ENCODE data around the gene CCSER1.

The CCSER1 gene

DNA sequence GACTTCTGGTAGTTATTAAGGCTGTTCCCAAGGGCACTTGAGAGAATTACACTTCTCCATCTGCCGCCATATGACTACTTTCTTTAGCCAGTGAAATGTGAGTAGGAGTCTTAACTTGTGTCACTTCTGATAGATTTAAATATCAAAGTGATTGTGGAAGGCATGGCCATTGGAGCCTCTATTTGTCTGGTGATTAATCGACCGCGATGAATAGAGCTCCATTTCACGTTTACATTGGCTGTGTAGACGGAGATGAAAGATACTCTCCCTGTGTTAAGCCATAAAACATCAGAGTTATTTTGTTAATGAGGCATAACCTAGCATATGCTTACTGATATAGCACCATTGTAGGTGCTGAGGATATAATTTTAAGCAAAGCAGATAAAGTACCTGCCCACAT is 852.4 kb downstream of the CCSER1 start:
- no peak overlapping the region for H3K4me3 ChIP-seq (ENCODE audit: low read length)
- TF ChIP-seq, protein P1, sequence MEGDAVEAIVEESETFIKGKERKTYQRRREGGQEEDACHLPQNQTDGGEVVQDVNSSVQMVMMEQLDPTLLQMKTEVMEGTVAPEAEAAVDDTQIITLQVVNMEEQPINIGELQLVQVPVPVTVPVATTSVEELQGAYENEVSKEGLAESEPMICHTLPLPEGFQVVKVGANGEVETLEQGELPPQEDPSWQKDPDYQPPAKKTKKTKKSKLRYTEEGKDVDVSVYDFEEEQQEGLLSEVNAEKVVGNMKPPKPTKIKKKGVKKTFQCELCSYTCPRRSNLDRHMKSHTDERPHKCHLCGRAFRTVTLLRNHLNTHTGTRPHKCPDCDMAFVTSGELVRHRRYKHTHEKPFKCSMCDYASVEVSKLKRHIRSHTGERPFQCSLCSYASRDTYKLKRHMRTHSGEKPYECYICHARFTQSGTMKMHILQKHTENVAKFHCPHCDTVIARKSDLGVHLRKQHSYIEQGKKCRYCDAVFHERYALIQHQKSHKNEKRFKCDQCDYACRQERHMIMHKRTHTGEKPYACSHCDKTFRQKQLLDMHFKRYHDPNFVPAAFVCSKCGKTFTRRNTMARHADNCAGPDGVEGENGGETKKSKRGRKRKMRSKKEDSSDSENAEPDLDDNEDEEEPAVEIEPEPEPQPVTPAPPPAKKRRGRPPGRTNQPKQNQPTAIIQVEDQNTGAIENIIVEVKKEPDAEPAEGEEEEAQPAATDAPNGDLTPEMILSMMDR (conservative IDR thresholded peaks at IDR 0.05; ENCODE audit: low read depth, low read length), result no peak
- no peak for DNase-seq (ENCODE audit: low read depth)

DNA sequence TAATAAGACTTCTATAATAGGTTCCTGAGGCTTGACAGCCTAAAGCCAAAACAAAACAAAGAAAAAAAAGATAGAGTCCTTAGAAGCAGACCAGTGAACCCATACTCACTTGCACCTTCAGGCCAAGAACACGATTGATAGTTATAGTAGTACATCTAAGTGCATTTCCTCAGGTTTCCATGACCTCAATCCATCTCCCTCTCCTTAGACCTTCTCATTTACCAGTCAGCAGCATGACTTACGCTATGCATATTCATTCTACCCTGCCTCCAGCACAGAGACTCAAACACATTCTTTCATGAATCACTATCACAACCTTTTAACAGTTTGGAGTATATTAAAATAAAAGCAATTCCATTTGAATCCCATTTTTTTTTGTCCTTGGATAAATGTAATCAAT is 855.6 kb downstream of the CCSER1 start:
- no peak overlapping the region for H3K4me3 ChIP-seq (ENCODE audit: low read length)
- DNase-seq (ENCODE audit: low read depth), result no peak
- TF ChIP-seq, protein P1 (conservative IDR thresholded peaks at IDR 0.05; ENCODE audit: low read depth, low read length), result no peak

DNA sequence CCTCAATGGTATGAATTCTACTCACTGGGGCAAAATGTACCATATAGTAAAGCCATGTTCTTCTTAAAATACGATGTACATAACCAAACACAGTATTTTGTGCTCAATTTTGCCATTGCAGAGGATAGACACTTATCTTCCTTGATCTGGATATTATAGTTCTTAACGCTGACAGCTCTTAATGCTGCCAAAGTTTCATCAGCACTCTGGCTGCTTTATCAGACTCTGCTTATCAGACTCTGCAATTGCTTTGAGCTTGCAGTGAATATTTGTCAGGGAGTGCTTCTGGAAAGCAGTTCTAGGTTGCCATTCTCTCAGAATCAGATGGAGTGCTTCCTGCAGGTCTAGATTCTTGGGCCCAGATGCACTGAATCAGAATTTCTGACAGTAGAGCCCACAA is 863.1 kb downstream of the CCSER1 start:
- DNase-seq (ENCODE audit: low read depth), result no peak
- H3K4me3 ChIP-seq (ENCODE audit: low read length), result no peak overlapping the region
- TF ChIP-seq, protein P1 (conservative IDR thresholded peaks at IDR 0.05; ENCODE audit: low read depth, low read length), result no peak

DNA sequence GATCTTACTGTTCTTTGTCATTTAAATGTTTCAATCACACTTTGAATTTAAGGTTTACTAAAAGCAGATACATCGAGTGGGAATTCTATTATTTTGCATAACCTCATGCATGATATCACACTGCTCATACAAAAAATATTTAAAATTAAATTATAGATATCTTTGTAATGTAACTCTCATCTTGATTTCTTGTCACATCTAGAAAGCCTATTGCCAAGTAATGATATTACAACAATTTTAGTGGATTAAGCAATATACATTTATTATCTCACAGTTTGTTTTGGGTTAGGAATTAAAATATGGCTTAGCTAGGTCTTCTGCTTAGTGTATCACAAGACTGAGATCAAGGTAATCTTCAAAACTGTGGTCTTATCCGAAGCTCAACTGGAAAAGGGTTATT is 865.0 kb downstream of the CCSER1 start:
- TF ChIP-seq, protein P1 (conservative IDR thresholded peaks at IDR 0.05; ENCODE audit: low read depth, low read length), result no peak
- H3K4me3 ChIP-seq (ENCODE audit: low read length), result no peak overlapping the region
- no peak for DNase-seq (ENCODE audit: low read depth)

DNA sequence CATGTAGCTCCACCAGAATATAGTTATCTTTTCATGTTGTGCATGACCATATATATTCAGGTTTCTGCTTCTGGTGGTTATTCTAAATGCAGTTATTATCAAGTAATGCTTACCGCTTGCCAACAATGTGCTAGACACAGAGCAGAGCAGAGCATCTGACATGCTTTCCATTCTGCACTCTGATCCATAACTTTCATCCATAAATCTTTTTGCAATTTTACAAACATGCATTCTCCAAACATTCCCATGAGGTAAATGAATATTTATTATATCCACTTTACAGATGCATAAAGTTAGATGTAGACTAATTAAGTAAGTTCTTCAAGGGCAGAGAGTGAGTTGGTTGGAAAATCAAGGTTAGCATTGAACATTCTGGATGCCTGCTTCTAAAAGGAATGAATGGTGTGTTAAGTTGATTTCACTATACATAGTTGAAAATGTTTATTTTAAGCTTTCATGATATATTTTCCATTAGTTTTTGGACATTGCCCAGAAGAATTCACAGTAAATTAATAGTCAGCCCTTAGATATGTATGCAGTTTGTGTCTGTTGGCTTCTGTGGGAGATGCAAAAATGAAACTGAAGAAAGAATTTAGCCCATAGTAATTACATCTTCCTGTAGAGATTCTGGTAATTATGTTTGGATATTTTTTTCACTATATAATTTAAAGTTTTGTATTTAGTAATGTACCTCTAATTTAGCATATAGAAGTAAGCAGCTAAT is 867.8 kb downstream of the CCSER1 start:
- no peak overlapping the region for H3K4me3 ChIP-seq (ENCODE audit: low read length)
- no peak for DNase-seq (ENCODE audit: low read depth)
- TF ChIP-seq, protein P1 (conservative IDR thresholded peaks at IDR 0.05; ENCODE audit: low read depth, low read length), result no peak

DNA sequence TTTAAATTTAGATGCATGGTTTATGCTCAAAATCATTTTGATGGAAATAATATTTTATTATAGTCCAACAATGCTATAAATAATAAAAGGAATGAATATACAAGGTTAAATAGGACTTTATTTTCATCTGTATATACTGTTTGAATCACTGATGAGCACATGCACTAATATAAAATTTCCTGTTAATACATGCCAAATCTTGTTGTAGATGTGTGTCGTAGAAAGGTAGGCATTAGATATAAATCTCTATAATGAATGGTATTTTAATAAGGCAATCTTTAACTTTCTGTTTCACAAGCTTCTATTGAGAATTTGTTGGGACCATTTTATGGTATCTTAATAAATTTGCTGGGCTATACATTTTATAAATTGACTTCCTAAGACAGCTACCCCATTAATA is 868.8 kb downstream of the CCSER1 start:
- DNase-seq (ENCODE audit: low read depth), result no peak
- TF ChIP-seq, protein P1 (conservative IDR thresholded peaks at IDR 0.05; ENCODE audit: low read depth, low read length), result no peak
- H3K4me3 ChIP-seq (ENCODE audit: low read length), result no peak overlapping the region

DNA sequence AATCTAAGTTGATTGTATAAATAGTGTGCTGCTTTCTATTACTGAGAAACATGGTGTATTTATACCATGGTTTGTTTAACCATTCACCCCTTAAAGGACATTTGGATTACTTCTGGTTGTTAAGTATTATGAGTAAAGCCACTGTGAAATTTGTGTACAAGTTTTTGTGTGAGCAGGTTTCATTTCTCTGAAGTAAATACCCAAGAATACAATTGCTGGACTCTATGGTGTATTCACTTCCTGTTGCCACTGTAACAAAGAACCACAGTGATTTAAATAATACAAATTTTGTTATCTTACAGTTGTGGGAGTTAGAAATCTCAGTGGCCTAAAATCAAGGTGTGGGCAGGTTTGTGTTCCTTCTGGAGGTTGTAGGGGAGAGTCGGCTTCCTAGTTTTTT is 869.6 kb downstream of the CCSER1 start:
- TF ChIP-seq, protein P1 (conservative IDR thresholded peaks at IDR 0.05; ENCODE audit: low read depth, low read length), result no peak

More for the DNA sequence above, 869.6 kb downstream of the CCSER1 start:
- H3K4me3 ChIP-seq (ENCODE audit: low read length), result no peak overlapping the region
- no peak for DNase-seq (ENCODE audit: low read depth)
